ENCODE measurements around the gene PTPRM.

DNA sequence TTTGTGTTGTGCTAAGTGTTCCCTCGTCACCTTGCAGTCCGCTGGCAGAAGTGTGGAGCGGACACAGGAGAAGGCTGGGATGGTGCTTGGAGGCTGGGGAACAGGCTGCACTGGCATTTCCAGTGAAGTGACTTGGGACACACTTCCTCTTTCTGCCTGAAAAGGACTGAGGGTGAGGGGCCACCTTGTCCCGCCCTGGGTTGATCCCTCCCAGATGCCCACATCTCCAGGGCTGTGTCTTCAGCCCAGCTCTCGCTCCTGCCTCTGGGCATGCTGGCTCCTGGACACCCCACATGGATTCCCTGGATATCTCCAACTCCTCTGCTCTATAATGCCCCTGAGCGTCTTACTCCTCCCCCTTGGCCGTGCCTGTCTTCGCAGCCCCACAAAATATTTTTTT lies 412.6 kb downstream of the PTPRM start:
- TF ChIP-seq, protein P1, sequence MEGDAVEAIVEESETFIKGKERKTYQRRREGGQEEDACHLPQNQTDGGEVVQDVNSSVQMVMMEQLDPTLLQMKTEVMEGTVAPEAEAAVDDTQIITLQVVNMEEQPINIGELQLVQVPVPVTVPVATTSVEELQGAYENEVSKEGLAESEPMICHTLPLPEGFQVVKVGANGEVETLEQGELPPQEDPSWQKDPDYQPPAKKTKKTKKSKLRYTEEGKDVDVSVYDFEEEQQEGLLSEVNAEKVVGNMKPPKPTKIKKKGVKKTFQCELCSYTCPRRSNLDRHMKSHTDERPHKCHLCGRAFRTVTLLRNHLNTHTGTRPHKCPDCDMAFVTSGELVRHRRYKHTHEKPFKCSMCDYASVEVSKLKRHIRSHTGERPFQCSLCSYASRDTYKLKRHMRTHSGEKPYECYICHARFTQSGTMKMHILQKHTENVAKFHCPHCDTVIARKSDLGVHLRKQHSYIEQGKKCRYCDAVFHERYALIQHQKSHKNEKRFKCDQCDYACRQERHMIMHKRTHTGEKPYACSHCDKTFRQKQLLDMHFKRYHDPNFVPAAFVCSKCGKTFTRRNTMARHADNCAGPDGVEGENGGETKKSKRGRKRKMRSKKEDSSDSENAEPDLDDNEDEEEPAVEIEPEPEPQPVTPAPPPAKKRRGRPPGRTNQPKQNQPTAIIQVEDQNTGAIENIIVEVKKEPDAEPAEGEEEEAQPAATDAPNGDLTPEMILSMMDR (IDR thresholded peaks at IDR 0.05; ENCODE audit: control extremely low read depth in 1 of 3, insufficient read depth in 1 of 3, low read depth in 1 of 3, low read length in 3 of 3): no peak
- TF ChIP-seq SUZ12 (IDR thresholded peaks at IDR 0.05; ENCODE audit: low read length): no peak
- no peak for TF ChIP-seq RAD21 (IDR thresholded peaks at IDR 0.05 in 1 of 2, conservative IDR thresholded peaks at IDR 0.05 in 1 of 2; ENCODE audit: low read depth in 2 of 2, low read length in 2 of 2)
- TF ChIP-seq, protein P2, sequence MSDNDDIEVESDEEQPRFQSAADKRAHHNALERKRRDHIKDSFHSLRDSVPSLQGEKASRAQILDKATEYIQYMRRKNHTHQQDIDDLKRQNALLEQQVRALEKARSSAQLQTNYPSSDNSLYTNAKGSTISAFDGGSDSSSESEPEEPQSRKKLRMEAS (IDR thresholded peaks at IDR 0.05): no peak
- no peak for TF ChIP-seq EP300 (IDR thresholded peaks at IDR 0.05; ENCODE audit: borderline replicate concordance in 1 of 2, low read depth in 2 of 2, low read length in 2 of 2)
- no peak for TF ChIP-seq TAF1 (IDR thresholded peaks at IDR 0.05; ENCODE audit: low read depth, low read length)
- no peak for TF ChIP-seq EZH2 (IDR thresholded peaks at IDR 0.05; ENCODE audit: low read depth, low read length, severe bottlenecking)
- TF ChIP-seq BACH1 (IDR thresholded peaks at IDR 0.05; ENCODE audit: low read length): no peak
- TF ChIP-seq SIRT6 (IDR thresholded peaks at IDR 0.05; ENCODE audit: low read length): no peak
- TF ChIP-seq, protein P3, sequence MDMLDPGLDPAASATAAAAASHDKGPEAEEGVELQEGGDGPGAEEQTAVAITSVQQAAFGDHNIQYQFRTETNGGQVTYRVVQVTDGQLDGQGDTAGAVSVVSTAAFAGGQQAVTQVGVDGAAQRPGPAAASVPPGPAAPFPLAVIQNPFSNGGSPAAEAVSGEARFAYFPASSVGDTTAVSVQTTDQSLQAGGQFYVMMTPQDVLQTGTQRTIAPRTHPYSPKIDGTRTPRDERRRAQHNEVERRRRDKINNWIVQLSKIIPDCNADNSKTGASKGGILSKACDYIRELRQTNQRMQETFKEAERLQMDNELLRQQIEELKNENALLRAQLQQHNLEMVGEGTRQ (IDR thresholded peaks at IDR 0.05; ENCODE audit: low read length): no peak
- no peak for TF ChIP-seq POLR2A (IDR thresholded peaks at IDR 0.05; ENCODE audit: control extremely low read depth in 1 of 2, low read depth in 2 of 2, low read length in 2 of 2)
